Memory B cell (primary cell): ENCODE results near the gene PLA2G4A.

ENCODE experiments used
- ATAC-seq: fragments of 150-1000 bp; cut with Tn5 transposase; 2 replicates; pipeline ENCODE4 v1.10.0; 2021; ENCODE audit warnings: low read depth, mild to moderate bottlenecking, moderate library complexity
- DNase-seq, 2 donors: peaks; one replicate each; pipeline ENCODE4 v3.0.0; 2022; ENCODE audit warnings: low spot score in 2 of 2
- H3K27ac Mint-ChIP-seq: one replicate; pipeline ENCODE4 v1.8.0; 2022; ENCODE audit warnings: mild to moderate bottlenecking, moderate library complexity, mixed read lengths
- H3K27me3 Mint-ChIP-seq: one replicate; pipeline ENCODE4 v1.8.0; 2022; ENCODE audit warnings: mixed read lengths
- H3K36me3 Mint-ChIP-seq: one replicate; pipeline ENCODE4 v1.8.0; 2022; ENCODE audit warnings: mild to moderate bottlenecking, mixed read lengths
- H3K4me1 Mint-ChIP-seq: one replicate; pipeline ENCODE4 v1.8.0; 2022; ENCODE audit warnings: mixed read lengths
- H3K4me3 Mint-ChIP-seq: one replicate; pipeline ENCODE4 v1.8.0; 2022; ENCODE audit warnings: mild to moderate bottlenecking, moderate library complexity, mixed read lengths
- H3K9me3 Mint-ChIP-seq: one replicate; pipeline ENCODE4 v1.8.0; 2022; ENCODE audit warnings: mixed read lengths

The PLA2G4A gene

GRCh38 chr1:186937016-186937670, 108.4 kb downstream of the PLA2G4A start:
- DNase-seq (no peak), ATAC-seq (no peak)
- Mint-ChIP-seq H3K9me3 (no peaks in the 10 kb centered on the region), H3K4me3 (no peak overlapping the region), H3K36me3 (no peaks in the 10 kb centered on the region), H3K4me1 (no peaks in the 10 kb centered on the region), H3K27me3 (no peaks in the 10 kb centered on the region), H3K27ac (no peak overlapping the region)

- no peak overlapping the region for H3K27ac Mint-ChIP-seq
- no peaks in the 10 kb centered on the region for H3K9me3 Mint-ChIP-seq
- no peaks in the 10 kb centered on the region for H3K36me3 Mint-ChIP-seq
- H3K27me3 Mint-ChIP-seq = peaks cover 2% of the 10 kb centered on the region
- ATAC-seq (no peak), DNase-seq (no peak)
- no peak overlapping the region for H3K4me3 Mint-ChIP-seq
- H3K4me1 Mint-ChIP-seq = no peaks in the 10 kb centered on the region
These were observed 115.3 kb downstream of the PLA2G4A start for GRCh38 chr1:186943891-186944686.

- ATAC-seq (no peak), DNase-seq (no peak)
- H3K36me3 Mint-ChIP-seq = no peaks in the 10 kb centered on the region
- peaks cover 2% of the 10 kb centered on the region for H3K27me3 Mint-ChIP-seq
- H3K4me1 Mint-ChIP-seq = no peaks in the 10 kb centered on the region
- no peak overlapping the region for H3K4me3 Mint-ChIP-seq
- no peak overlapping the region for H3K27ac Mint-ChIP-seq
- H3K9me3 Mint-ChIP-seq = no peaks in the 10 kb centered on the region
These were observed 116.4 kb downstream of the PLA2G4A start for GRCh38 chr1:186945146-186945545.

GRCh38 chr1:186948535-186948934, 119.8 kb downstream of the PLA2G4A start:
- ATAC-seq (no peak), DNase-seq (no peak)
- Mint-ChIP-seq H3K9me3 (no peaks in the 10 kb centered on the region), H3K27me3 (peaks cover 2% of the 10 kb centered on the region), H3K36me3 (no peaks in the 10 kb centered on the region), H3K4me1 (no peaks in the 10 kb centered on the region), H3K4me3 (no peak overlapping the region), H3K27ac (no peak overlapping the region)

GRCh38 chr1:186949173-186949572, 120.4 kb downstream of the PLA2G4A start:
- H3K27ac Mint-ChIP-seq = no peak overlapping the region
- no peak for ATAC-seq
- H3K36me3 Mint-ChIP-seq = no peaks in the 10 kb centered on the region

GRCh38 chr1:186950547-186950946, 121.8 kb downstream of the PLA2G4A start:
- H3K36me3 Mint-ChIP-seq = no peaks in the 10 kb centered on the region
- no peak for ATAC-seq
- no peaks in the 10 kb centered on the region for H3K27me3 Mint-ChIP-seq
- H3K9me3 Mint-ChIP-seq = no peaks in the 10 kb centered on the region
- DNase-seq = no peak
- H3K4me1 Mint-ChIP-seq = no peaks in the 10 kb centered on the region
- H3K27ac Mint-ChIP-seq = no peak overlapping the region
- H3K4me3 Mint-ChIP-seq = no peak overlapping the region

More at GRCh38 chr1:186949173-186949572, 120.4 kb downstream of the PLA2G4A start:
- H3K27me3 Mint-ChIP-seq = peaks cover 2% of the 10 kb centered on the region
- no peak for DNase-seq
- H3K4me1 Mint-ChIP-seq = no peaks in the 10 kb centered on the region
- H3K9me3 Mint-ChIP-seq = no peaks in the 10 kb centered on the region
- H3K4me3 Mint-ChIP-seq = no peak overlapping the region

GRCh38 chr1:186953876-186954275, 125.1 kb downstream of the PLA2G4A start:
- no peaks in the 10 kb centered on the region for H3K36me3 Mint-ChIP-seq
- ATAC-seq (no peak), DNase-seq (no peak)
- H3K27ac Mint-ChIP-seq = no peak overlapping the region
- H3K9me3 Mint-ChIP-seq = no peaks in the 10 kb centered on the region
- H3K27me3 Mint-ChIP-seq = no peaks in the 10 kb centered on the region
- H3K4me3 Mint-ChIP-seq = no peak overlapping the region
- no peaks in the 10 kb centered on the region for H3K4me1 Mint-ChIP-seq

- DNase-seq = no peak
- H3K27me3 Mint-ChIP-seq = no peaks in the 10 kb centered on the region
- H3K4me3 Mint-ChIP-seq = no peak overlapping the region
- peaks cover 2% of the 10 kb centered on the region for H3K9me3 Mint-ChIP-seq
- no peaks in the 10 kb centered on the region for H3K36me3 Mint-ChIP-seq
- no peak overlapping the region for H3K27ac Mint-ChIP-seq
- no peak for ATAC-seq
- no peaks in the 10 kb centered on the region for H3K4me1 Mint-ChIP-seq
These were observed 128.6 kb downstream of the PLA2G4A start for GRCh38 chr1:186957314-186957713.

GRCh38 chr1:186958520-186958919, 129.8 kb downstream of the PLA2G4A start:
- H3K9me3 Mint-ChIP-seq = peaks cover 2% of the 10 kb centered on the region
- no peak overlapping the region for H3K27ac Mint-ChIP-seq
- H3K36me3 Mint-ChIP-seq = no peaks in the 10 kb centered on the region
- H3K4me1 Mint-ChIP-seq = no peaks in the 10 kb centered on the region
- ATAC-seq (no peak), DNase-seq (no peak)
- H3K27me3 Mint-ChIP-seq = no peaks in the 10 kb centered on the region
- H3K4me3 Mint-ChIP-seq = no peak overlapping the region

GRCh38 chr1:186960861-186961260, 132.1 kb downstream of the PLA2G4A start:
- Mint-ChIP-seq H3K27ac (no peak overlapping the region), H3K4me1 (no peaks in the 10 kb centered on the region), H3K36me3 (no peaks in the 10 kb centered on the region), H3K9me3 (peaks cover 2% of the 10 kb centered on the region), H3K4me3 (no peak overlapping the region), H3K27me3 (peaks cover 3% of the 10 kb centered on the region)
- DNase-seq = no peak
- ATAC-seq = no peak

GRCh38 chr1:186965847-186966246, 137.1 kb downstream of the PLA2G4A start:
- peaks cover 2% of the 10 kb centered on the region for H3K9me3 Mint-ChIP-seq
- H3K27me3 Mint-ChIP-seq = peaks cover 3% of the 10 kb centered on the region
- no peaks in the 10 kb centered on the region for H3K4me1 Mint-ChIP-seq
- ATAC-seq = no peak
- no peak overlapping the region for H3K4me3 Mint-ChIP-seq
- H3K27ac Mint-ChIP-seq = no peak overlapping the region
- no peak for DNase-seq
- no peaks in the 10 kb centered on the region for H3K36me3 Mint-ChIP-seq

GRCh38 chr1:186966456-186966855, 137.7 kb downstream of the PLA2G4A start:
- ATAC-seq = no peak
- no peaks in the 10 kb centered on the region for H3K36me3 Mint-ChIP-seq

GRCh38 chr1:186967656-186968394, 139.1 kb downstream of the PLA2G4A start:
- H3K27ac Mint-ChIP-seq = no peak overlapping the region
- H3K4me1 Mint-ChIP-seq = no peaks in the 10 kb centered on the region

More at GRCh38 chr1:186966456-186966855, 137.7 kb downstream of the PLA2G4A start:
- DNase-seq = no peak
- Mint-ChIP-seq H3K4me3 (no peak overlapping the region), H3K4me1 (no peaks in the 10 kb centered on the region), H3K9me3 (no peaks in the 10 kb centered on the region), H3K27ac (no peak overlapping the region), H3K27me3 (peaks cover 3% of the 10 kb centered on the region)

GRCh38 chr1:186974774-186975181, 146.0 kb downstream of the PLA2G4A start:
- ATAC-seq (no peak), DNase-seq (no peak)
- Mint-ChIP-seq H3K36me3 (no peaks in the 10 kb centered on the region), H3K27me3 (peaks cover 3% of the 10 kb centered on the region), H3K27ac (no peak overlapping the region), H3K4me1 (no peaks in the 10 kb centered on the region), H3K4me3 (no peak overlapping the region), H3K9me3 (no peaks in the 10 kb centered on the region)

More at GRCh38 chr1:186967656-186968394, 139.1 kb downstream of the PLA2G4A start:
- H3K9me3 Mint-ChIP-seq = no peaks in the 10 kb centered on the region
- ATAC-seq = no peak
- no peaks in the 10 kb centered on the region for H3K36me3 Mint-ChIP-seq
- no peak for DNase-seq
- no peak overlapping the region for H3K4me3 Mint-ChIP-seq
- peaks cover 3% of the 10 kb centered on the region for H3K27me3 Mint-ChIP-seq
